Gastrocnemius medialis (tissue), 4 donors: Measurements from ENCODE around the gene NEUROD2.

Source experiments
- POLR2A ChIP-seq, 2 donors: fragments of 450-650 bp; IDR thresholded peaks; one replicate each; pipeline ENCODE4 v1.6.1; 2017; ENCODE audit warnings: antibody characterized with exemption in 2 of 2, mild to moderate bottlenecking in 2 of 2, moderate library complexity in 2 of 2
- TF ChIP-seq, protein P1 (sequence below), 5 experiments: fragments of 450-650 bp in 3 of 5; fragments of 200-600 bp in 2 of 5; sonication (generic) in 2 of 5; IDR thresholded peaks in 4 of 5; conservative IDR thresholded peaks in 1 of 5; 1 replicate in 4 of 5; 2 replicates in 1 of 5; pipeline ENCODE4 v1.5.1; 2016 to 2019; ENCODE audit warnings: antibody characterized with exemption in 5 of 5, mild to moderate bottlenecking in 3 of 5, moderate library complexity in 3 of 5

DNA sequence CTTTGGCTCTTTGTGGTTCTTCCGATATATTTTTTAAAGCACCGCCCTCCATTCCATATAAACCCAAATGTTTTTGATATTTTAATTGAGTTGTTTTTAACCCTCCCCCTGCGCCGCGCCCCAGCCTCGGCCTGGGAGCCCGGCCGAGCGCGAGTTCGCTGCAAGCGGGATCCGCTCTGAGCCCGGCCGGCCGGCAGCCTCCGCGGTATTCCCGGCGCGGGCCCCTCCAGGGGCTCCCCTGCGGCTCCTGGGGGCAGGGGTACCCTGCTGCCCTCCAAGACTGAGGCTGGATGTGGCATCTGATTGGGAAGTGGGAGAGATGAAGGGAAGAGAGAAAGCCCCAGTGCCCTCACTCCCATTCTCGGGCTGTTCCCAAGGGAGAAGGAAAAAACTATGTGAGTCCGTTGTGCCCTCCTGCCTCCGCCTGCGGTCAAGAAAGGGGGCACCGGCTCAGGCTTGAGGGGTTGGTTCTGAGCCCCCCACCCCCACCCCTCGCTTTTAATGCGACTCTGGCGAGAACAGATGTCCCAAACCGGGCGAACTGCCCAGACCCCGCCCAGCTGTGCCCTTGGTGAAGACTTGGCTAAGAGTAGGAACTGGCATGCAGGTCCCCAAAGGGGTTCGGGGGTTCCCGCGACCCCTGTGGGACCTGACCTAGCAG, 8.6 kb downstream of the NEUROD2 start:
- TF ChIP-seq, protein P1, sequence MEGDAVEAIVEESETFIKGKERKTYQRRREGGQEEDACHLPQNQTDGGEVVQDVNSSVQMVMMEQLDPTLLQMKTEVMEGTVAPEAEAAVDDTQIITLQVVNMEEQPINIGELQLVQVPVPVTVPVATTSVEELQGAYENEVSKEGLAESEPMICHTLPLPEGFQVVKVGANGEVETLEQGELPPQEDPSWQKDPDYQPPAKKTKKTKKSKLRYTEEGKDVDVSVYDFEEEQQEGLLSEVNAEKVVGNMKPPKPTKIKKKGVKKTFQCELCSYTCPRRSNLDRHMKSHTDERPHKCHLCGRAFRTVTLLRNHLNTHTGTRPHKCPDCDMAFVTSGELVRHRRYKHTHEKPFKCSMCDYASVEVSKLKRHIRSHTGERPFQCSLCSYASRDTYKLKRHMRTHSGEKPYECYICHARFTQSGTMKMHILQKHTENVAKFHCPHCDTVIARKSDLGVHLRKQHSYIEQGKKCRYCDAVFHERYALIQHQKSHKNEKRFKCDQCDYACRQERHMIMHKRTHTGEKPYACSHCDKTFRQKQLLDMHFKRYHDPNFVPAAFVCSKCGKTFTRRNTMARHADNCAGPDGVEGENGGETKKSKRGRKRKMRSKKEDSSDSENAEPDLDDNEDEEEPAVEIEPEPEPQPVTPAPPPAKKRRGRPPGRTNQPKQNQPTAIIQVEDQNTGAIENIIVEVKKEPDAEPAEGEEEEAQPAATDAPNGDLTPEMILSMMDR (IDR thresholded peaks at IDR 0.05 in 4 of 5, conservative IDR thresholded peaks at IDR 0.05 in 1 of 5), result no peak
- no peak for TF ChIP-seq POLR2A (IDR thresholded peaks at IDR 0.05)
